Measurements from ENCODE around the gene CAV2.

Gene CAV2

DNA sequence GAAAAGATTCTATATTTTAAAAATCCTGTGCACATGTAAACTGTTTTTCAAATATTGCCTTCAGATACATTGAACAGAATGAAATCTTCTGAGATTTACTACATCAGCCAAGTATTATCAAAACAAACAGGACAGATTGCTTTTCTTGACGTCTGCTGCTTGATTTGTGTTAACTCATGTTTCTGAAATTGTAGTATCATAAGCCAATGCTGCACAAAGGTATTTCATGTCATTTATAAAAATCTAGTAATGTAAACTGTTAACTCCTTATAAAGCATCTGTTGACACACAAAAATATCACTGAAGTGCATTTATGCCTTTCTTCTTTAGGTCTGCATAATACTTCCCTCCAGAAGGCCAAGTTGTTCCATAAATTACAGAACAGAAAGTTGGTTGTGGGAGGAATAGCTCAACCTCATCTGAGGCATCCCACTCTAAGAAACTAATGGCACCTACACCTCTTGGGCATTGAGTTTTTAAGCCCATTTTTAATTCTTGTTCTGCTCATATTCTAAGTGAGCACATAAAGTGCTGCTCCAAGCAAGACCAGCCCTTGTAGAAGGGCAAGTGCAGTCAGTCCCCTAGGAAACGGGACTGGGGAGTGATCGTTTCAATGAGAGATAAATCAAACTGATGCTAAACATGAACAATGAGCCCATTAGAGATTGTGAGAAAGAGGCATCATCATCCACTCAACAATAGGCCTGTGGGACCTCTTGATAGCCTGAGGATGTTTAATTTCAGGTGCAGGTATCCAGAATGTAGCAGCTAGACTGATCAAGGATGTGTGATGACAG lies 53.8 kb downstream of the CAV2 start:
- no peak for DNase-seq
- Histone ChIP-seq H3K36me3 (replicated peaks; ENCODE audit: insufficient read depth, low read length) (no peaks in the 10 kb centered on the region), H3K4me2 (ENCODE audit: low read depth, low read length) (no peak overlapping the region), H3K4me1 (ENCODE audit: low read length) (peaks cover 2% of the 10 kb centered on the region; the same call in 1 of the 2 replicates), H3K9me2 (replicated peaks; ENCODE audit: insufficient read depth, low read length) (no peaks in the 10 kb centered on the region), H3K4me3 (ENCODE audit: low read length) (no peak overlapping the region), H2AFZ (ENCODE audit: low read length) (no peak overlapping the region), H3K27ac (ENCODE audit: low read length) (no peak overlapping the region), H3K9me3 (replicated peaks; ENCODE audit: insufficient read depth, low read length) (no peaks in the 10 kb centered on the region), H3K9ac (ENCODE audit: low read length) (no peak overlapping the region), H3K27me3 (replicated peaks; ENCODE audit: insufficient read depth, low read length) (no peaks in the 10 kb centered on the region), H3F3A (ENCODE audit: insufficient read depth, low read length) (no peaks in the 10 kb centered on the region), H3K79me2 (ENCODE audit: low read length) (0 out of 2 replicates have a peak, but pooled peaks cover 5% of the 10 kb centered on the region), H4K20me1 (ENCODE audit: insufficient read depth, low read length) (no peaks in the 10 kb centered on the region)
- TF ChIP-seq EZH2 (optimal IDR thresholded peaks at IDR 0.05; ENCODE audit: low read depth, low read length) (no peak), EZH2phosphoT487 (IDR thresholded peaks at IDR 0.05; ENCODE audit: low read length) (no peak), CTCF (IDR thresholded peaks at IDR 0.05; ENCODE audit: low read length) (no peak)

DNA sequence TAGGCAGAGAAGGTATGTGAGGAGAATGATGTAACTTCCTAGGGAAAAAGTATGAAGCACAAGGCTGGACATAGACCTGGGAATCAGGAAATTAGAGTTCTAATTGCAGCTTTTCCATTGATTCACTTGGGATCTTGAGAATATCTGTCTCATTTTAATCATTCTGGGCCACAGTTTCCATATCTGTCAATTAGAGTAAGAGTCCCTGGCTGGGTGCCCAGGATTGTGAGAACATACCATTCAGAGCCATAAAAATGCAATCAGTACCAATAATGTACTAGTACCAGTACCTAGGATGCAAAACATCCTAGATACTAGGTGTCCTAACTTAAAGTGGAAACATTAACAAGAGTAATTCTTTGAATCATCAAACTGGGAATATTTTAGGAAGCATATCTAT lies 54.9 kb downstream of the CAV2 start:
- DNase-seq = no peak
- Histone ChIP-seq H3K9ac (ENCODE audit: low read length) (no peak overlapping the region), H2AFZ (ENCODE audit: low read length) (no peak overlapping the region), H3K27ac (ENCODE audit: low read length) (no peak overlapping the region), H3F3A (ENCODE audit: insufficient read depth, low read length) (no peaks in the 10 kb centered on the region), H3K27me3 (replicated peaks; ENCODE audit: insufficient read depth, low read length) (no peaks in the 10 kb centered on the region), H3K79me2 (ENCODE audit: low read length) (0 out of 2 replicates have a peak, but pooled peaks cover 5% of the 10 kb centered on the region), H3K4me1 (ENCODE audit: low read length) (no peaks in the 10 kb centered on the region), H3K9me3 (replicated peaks; ENCODE audit: insufficient read depth, low read length) (no peaks in the 10 kb centered on the region), H4K20me1 (ENCODE audit: insufficient read depth, low read length) (no peaks in the 10 kb centered on the region), H3K36me3 (replicated peaks; ENCODE audit: insufficient read depth, low read length) (0 out of 2 replicates have a peak, but pooled peaks cover 2% of the 10 kb centered on the region), H3K4me3 (ENCODE audit: low read length) (no peak overlapping the region), H3K9me2 (replicated peaks; ENCODE audit: insufficient read depth, low read length) (no peaks in the 10 kb centered on the region), H3K4me2 (ENCODE audit: low read depth, low read length) (no peak overlapping the region)
- no peak for TF ChIP-seq EZH2phosphoT487 (IDR thresholded peaks at IDR 0.05; ENCODE audit: low read length)

DNA sequence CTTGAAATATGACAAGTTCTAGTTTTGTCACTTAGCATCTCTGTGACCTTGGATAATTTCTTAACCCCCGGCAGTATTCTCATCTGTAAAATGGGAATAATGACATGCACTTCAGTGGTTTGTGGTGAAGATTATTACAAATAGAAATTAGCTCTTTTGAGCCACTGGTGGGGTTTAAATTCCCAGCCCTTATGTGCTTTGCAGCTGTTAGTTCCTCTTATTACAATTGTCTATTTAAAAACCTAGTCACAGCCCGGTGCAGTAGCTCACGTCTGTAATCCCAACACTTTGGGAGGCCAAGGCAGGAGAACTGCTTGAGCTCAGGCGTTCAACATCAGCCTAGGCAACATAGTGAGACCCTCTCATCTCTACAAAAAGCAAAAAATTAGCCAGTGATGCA lies 55.4 kb downstream of the CAV2 start:
- no peaks in the 10 kb centered on the region for H3K4me1 ChIP-seq (ENCODE audit: low read length)
- no peak overlapping the region for H3K27ac ChIP-seq (ENCODE audit: low read length)
- TF ChIP-seq CTCF (IDR thresholded peaks at IDR 0.05; ENCODE audit: low read length) (no peak), EZH2 (optimal IDR thresholded peaks at IDR 0.05; ENCODE audit: low read depth, low read length) (no peak), EZH2phosphoT487 (IDR thresholded peaks at IDR 0.05; ENCODE audit: low read length) (no peak)
- H3K9me3 ChIP-seq (replicated peaks; ENCODE audit: insufficient read depth, low read length) = no peaks in the 10 kb centered on the region
- no peak overlapping the region for H3K9ac ChIP-seq (ENCODE audit: low read length)
- no peaks in the 10 kb centered on the region for H3K27me3 ChIP-seq (replicated peaks; ENCODE audit: insufficient read depth, low read length)
- no peak overlapping the region for H2AFZ ChIP-seq (ENCODE audit: low read length)
- no peaks in the 10 kb centered on the region for H4K20me1 ChIP-seq (ENCODE audit: insufficient read depth, low read length)
- H3K4me3 ChIP-seq (ENCODE audit: low read length) = no peak overlapping the region
- no peak for DNase-seq
- no peak overlapping the region for H3K4me2 ChIP-seq (ENCODE audit: low read depth, low read length)
- peaks cover 7% of the 10 kb centered on the region; the same call in 1 of the 2 replicates for H3K36me3 ChIP-seq (replicated peaks; ENCODE audit: insufficient read depth, low read length)
- 0 out of 2 replicates have a peak, but pooled peaks cover 5% of the 10 kb centered on the region for H3K79me2 ChIP-seq (ENCODE audit: low read length)
- H3F3A ChIP-seq (ENCODE audit: insufficient read depth, low read length) = no peaks in the 10 kb centered on the region
- no peaks in the 10 kb centered on the region for H3K9me2 ChIP-seq (replicated peaks; ENCODE audit: insufficient read depth, low read length)

DNA sequence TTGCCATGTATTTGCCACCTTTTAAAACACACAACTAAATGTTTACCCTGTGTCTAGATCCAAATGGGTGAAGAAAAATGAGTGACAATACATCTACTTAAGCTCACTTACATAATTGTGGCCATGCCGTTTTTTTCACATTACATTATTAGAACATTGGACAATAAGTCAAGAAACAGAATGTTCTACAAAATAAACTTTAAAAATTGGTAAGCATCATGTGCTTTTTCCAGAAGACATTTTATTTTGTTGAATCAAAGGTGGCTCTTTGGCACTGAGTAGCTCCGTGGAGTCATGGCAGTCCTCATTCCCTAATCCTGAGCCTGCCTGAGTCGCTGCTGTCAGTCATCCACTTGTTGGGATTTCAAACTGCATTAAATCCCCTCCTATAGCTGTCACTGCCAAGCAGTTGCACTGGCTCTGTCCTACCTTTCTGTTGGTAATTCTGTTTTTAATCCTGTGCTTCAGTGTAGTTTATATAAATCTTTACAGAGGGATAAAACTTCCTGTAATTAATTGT lies 57.6 kb downstream of the CAV2 start:
- Histone ChIP-seq H3K36me3 (replicated peaks; ENCODE audit: insufficient read depth, low read length) (peaks cover 7% of the 10 kb centered on the region; the same call in 1 of the 2 replicates), H3K79me2 (ENCODE audit: low read length) (0 out of 2 replicates have a peak, but pooled peaks cover 5% of the 10 kb centered on the region)

More for the DNA sequence above, 57.6 kb downstream of the CAV2 start:
- no peaks in the 10 kb centered on the region for H3K27me3 ChIP-seq (replicated peaks; ENCODE audit: insufficient read depth, low read length)
- no peak overlapping the region for H3K4me2 ChIP-seq (ENCODE audit: low read depth, low read length)
- no peaks in the 10 kb centered on the region for H3F3A ChIP-seq (ENCODE audit: insufficient read depth, low read length)
- no peak overlapping the region for H2AFZ ChIP-seq (ENCODE audit: low read length)
- no peak for TF ChIP-seq CTCF (IDR thresholded peaks at IDR 0.05; ENCODE audit: low read length)
- no peak for TF ChIP-seq EZH2 (optimal IDR thresholded peaks at IDR 0.05; ENCODE audit: low read depth, low read length)
- TF ChIP-seq EZH2phosphoT487 (IDR thresholded peaks at IDR 0.05; ENCODE audit: low read length) = no peak
- H4K20me1 ChIP-seq (ENCODE audit: insufficient read depth, low read length) = no peaks in the 10 kb centered on the region
- H3K4me1 ChIP-seq (ENCODE audit: low read length) = no peaks in the 10 kb centered on the region
- no peak overlapping the region for H3K9ac ChIP-seq (ENCODE audit: low read length)
- no peaks in the 10 kb centered on the region for H3K9me2 ChIP-seq (replicated peaks; ENCODE audit: insufficient read depth, low read length)
- H3K4me3 ChIP-seq (ENCODE audit: low read length) = no peak overlapping the region
- DNase-seq = no peak
- no peaks in the 10 kb centered on the region for H3K9me3 ChIP-seq (replicated peaks; ENCODE audit: insufficient read depth, low read length)
- no peak overlapping the region for H3K27ac ChIP-seq (ENCODE audit: low read length)
